Stimulated activated CD8-positive, alpha-beta memory T cell treated with anti-CD3 and anti-CD28 coated beads, Interleukin-15, amount 100 ng/mL, for 48 hours (primary cell): ENCODE data around the gene RDH5.

Source experiments
- DNase-seq, 2 donors: peaks; one replicate each; pipeline ENCODE4 v3.0.0-alpha.2; 2020; ENCODE audit warnings: low read depth in 2 of 2

The RDH5 gene

DNA sequence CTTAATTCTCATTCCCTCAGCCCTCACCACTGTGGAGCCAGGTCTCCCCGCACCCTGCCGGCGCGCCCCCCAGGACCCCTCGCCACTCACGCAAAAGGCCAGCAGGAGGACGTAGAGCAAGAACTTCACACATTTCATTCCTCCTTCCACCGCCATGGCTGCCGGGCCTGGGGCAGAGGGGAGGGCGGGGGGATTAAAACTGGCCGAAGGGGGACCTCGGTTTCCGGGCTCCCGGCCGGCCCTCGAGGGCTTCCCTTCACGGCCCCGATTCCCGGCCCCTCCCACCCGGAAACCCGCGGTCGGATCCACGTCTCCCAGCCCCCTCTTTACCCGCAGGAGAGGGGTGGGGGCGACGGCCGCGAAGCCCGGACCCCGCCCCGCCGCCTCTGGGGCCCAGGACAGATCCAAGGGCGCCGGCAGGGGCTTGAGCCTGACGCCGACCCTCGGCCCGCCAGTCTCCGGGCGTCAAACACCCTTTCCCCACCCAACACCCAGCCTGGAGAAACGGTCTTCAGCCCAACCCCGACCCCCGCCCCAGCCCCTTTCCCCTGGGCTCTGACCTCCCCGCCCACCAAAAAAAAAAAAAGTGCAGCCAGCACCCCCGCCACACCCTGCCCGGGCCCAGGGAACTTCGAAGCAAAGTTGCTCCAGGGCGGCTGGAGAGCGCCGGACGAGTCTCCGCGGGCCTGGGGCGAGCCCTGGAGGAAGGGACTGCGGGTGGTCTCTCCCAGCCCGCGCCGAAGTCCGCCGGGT, 8.2 kb downstream of the RDH5 start:
- no peak for DNase-seq

DNA sequence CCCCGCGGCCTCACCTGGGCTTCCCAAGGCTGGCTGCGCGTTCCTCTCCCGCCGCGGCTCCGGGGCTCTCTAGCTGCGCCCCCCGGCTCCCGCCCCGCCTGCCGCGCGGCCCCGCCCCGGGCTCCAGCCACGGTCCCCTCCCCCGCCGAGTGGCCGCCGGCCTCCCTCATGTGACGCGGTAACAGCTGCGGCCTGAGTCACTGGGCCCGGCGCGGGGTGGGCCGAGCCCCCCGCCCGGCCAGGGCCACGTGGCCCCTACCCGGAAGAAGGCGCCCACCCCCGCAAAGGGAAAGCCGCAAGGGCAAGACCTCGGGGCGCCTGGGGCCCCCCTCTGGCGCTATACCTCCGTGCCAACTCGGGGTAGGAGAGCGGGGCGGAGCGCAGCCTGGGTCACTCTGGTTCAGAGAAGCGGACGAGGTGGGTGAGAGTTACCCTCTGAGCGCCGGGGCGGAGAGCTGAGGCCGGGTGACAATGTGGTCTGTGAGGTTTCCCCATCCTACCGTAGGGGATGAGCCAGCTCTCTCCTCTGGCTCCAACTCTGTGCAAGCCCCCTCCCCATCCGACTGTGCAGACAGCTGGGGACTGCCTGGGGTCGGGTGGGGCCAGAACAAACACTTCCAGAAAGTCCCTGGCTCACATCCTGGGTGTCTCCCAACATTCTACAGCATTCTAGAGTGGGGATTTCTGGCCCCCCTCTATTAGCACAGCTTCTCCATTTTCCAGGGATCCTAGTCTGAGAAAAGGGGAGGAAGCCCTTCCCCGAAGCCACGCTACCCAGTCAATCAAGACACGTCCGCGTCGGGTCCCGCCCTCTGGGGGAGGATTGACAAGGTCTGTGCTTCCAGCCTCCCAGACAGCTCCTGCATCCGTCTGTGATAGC, 9.0 kb downstream of the RDH5 start, which contains the start of gene CD63:
Gene CD63, minus strand, starts transcription at position 71 of the 880 bp plus-strand sequence. CDS start 668 bp downstream, outside the sequence.
- peak; percentile 78 to 83 for DNase-seq

DNA sequence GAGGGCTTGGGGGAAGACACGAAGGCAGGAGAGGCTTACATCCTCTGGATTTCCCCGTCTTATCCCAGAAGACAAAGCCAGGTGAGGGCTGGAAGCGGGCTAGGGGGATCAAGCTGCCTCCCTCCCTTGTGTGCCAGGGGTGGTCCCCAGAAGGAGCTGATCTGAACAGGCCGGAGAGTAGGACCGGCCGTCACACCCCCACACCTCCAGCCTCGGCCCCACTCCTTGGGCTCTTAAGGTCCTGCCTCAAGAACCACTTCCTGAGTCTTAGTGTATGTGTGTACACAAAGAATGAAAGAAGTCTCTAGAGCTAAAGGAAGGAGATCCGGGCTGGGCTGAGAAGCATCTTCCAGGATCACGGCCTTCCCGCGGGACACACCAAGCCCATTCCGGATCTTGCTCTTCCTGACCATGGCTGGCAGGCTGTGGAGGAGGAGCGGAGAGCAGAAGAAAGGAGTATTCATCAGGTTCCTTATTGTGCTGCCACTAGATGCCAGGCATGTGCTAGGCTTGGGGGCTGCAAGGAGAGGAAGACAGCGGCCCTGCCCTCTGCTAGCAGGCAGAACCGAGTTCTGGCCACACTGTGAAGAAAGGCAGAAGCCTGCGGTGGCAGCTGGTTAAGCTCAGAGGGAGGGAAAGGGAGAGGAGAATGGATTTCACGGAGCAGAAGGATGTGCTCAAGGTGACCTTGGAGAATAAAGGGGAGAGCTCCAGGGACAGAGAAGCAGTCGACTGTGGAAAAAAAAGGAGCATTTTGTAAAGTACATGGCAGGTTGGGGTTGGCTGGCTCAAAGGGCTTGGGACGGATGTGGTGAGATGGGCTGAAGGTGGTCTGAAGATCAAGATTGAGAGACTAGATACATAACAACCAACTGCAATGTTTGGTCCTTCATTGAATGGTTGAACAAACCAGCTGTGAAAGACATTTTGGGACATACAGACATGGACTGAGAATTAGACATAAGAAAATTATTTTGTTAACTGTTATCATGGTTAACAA, 9.9 kb downstream of the RDH5 start:
- no peak for DNase-seq

DNA sequence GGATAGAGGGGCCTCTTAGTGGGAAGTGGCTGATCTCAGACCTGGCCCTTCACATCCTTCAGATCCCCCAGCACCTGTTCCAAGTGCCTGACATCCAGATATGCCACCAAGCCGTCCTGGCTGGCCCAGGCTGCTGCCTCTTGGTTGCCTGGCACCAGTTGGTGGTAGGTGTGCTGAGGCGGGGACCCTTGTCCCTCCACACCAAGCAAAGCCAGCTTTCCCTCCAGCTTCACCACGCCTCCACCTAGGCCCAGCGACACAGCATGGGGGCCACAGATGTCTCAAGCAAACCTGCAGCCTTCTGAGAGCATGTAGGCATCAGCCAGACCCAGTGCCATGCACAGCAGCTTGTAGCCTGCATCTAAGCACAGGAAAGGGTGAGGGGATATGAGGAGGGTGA, 12.1 kb downstream of the RDH5 start:
- no peak for DNase-seq

DNA sequence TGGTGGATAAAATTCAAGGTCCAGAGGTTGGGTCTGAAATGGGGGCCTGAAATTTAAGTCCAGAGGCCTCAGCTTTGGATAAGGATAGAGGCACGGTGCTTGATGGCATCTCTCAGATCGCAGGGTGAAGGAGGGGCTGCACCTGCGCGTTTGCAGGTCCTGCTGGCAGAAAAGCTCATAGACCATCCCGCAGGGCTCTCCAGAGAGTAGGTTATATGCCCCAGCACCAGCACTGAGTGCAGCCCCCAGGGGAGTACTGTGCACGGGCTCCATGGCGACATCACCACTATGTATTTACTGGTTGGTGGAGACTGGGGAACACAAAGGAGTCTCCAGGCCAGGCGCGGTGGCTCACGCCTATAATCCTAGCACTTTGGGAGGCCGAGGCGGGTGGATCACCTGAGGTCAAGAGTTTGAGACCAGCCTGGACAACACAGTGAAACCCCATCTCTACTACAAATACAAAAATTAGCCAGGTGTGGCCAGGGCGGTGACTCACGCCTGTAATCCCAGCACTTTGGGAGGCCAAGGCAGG, 12.9 kb downstream of the RDH5 start:
- DNase-seq, result no peak

DNA sequence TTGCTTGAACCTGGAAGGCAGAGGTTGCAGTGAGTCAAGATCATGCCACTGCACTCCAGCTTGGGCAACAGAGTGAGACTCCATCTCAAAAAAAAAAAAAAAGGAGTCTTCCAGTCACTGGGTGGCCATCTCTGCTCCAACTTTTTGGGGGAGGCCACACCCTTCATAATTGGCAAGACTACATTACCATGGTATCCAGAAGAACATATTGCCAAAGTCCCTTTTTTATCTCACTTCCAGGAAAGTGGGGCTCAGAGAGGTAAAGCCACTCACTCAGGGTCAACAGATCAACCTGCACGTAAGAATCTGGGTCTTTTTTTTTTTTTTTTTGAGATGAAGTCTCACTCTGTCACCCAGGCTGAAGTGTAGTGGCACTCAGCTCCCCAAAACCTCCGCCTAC, 13.7 kb downstream of the RDH5 start:
- DNase-seq, result no peak

DNA sequence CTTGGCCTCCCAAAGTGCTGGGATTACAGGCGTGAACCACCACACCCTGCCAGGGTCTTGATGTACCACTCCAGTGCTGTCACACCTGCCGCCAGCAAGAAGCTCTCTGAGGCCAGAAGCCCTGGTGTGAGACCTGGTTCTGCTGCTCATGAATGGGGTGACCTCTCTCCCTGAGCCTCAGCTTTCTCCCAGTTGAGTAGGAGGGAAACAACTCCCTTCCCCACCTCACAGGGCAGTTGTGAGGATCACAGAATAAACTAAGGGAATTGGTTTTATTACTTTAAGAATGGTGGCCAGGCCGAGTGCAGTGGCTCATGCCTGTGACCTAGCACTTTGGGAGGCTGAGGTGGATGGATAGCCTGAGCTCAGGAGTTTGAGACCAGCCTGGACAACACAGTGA, 14.4 kb downstream of the RDH5 start:
- DNase-seq, result no peak

DNA sequence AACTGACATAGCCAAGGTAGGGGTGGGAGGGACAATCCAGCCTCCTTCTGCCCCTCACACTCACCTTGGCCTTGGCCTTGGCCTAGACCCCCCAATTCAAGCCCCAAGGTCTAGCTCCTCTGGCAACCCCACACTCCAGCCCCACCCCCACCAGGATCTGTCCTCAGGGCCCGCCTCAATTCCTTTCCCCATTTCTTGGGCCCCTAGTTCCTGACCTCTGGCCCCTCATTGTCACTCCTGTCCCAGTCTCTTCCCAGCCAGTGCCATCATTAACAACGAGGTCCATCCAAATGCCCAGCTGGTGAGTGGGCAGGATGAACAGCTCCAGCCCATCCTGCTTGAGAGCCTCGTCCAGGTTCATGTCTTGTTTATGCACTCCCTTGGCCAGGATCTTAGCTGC, 15.9 kb downstream of the RDH5 start:
- DNase-seq, result no peak

DNA sequence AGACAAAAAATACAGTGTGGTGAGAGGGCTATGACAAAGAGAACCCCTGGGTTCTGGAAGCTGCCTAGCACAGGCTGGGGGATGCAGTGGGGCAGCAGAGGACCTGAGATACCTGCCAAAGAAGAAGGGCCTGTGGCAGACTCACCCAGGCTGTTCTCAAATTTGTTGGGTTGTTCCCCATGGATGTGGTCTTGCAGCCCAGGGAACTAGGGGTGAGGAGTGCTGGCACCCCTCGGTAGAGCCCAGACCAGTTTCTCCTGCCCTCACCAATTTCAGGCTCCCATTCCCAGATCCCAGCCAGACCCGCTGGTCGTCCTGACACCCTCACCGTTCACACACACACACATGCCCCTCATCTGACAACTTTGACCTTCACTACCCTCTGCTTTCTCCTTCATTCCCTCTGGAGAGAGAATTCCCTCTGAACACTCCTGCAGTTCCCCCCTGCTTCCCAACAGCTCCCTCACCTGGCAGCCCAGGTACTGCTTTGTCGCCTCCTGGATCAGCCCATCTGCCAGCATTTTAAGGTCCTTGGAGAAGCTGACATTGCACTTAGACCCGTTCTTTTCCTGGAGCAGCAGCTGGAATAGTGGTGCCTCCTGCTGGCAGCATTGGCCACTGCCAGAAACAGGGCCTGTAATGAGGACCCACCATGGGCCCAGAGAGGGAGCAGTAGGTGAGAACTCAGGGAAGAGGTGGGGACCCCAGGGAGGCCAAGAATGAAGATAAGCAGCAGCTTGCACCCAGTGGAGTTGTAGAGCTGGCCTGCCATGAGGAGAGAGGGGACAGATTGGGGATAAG, 16.8 kb downstream of the RDH5 start:
- peak in 1 of 2 donors; percentile 50 for DNase-seq

DNA sequence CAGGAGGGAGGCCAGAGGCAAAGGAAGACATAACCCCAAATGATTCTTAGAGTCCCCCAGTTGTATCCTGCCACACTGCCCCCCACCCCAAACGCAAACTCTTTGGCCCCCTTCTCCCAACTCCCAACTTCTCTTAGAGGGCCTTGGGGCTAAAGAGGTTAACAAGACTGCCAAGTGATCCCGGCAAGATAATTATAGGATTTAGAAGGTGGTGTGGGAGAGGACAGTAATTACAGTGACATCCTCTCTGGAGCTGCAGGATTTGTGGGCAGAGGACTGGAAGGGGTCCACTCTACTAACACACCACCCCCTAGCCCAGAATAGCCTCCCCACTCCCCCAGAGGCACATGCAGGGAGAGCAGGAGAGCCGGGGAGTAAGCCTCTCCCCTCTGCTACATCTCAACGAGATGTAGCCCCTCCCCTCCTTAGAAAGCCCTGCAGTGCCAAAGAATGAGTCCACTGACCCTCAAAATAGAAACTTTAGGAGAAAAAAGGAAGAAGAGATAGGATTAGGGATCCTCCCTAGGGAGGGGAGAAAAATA, 17.5 kb downstream of the RDH5 start:
- no peak for DNase-seq

DNA sequence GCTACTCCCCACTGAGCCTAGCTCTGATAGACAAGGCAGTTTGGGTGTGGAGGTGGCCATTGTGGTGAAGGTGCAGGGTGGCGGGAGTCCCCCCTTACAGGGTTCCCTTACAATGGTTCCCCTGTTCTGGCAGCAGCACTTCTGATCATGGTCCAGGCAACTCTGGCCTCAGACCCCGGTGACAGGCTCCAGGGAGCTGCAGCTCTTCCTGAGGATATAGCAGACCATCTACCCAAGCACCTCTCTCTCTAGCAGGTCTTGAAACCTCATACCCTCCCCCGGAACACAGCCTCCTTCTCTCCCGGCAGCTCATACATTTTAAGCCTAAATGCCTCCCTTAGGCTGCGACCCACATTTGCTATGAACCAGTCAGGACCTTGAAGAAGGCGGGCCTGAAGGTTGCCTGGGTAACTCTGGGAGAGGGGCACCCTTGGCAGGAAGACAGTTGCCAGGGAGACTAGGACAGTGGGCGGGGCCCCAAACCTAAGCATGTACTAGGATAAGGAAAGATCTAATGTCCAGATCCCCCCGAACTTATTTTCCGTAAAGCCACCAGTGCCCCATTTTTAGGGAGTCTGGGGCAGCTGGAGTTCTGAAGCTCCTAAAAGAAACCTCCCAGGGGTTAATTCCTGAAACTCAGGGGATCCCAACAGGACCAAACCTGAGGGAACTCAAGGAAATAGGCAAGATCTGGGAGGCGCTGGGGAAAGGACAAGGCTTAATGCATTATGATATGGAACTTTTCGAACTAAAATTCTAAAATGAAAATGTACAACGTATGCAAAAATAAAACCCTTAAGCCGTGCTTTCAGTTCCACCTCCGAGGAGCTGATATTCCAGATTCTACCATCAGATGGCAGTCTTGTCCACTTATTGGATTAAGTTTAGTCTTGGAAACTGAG, 18.2 kb downstream of the RDH5 start:
- peak; percentile 69 to 73 for DNase-seq

DNA sequence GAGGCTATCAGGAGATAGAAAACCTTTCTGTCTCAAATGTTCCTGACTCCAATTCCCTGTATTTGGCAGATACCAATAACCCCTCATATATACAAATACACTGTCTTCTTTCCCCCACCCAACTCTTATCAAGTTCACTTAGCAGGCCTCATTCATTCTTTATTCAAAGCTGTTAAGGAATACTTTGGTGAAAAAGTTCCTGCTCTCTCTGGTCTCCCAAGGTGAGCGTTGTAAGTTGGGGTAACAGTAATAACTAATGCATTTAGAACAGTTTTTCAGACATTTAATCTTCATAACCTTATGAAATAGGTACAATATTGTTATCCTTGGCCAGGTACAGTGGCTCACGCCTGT, 18.8 kb downstream of the RDH5 start:
- DNase-seq, result no peak

DNA sequence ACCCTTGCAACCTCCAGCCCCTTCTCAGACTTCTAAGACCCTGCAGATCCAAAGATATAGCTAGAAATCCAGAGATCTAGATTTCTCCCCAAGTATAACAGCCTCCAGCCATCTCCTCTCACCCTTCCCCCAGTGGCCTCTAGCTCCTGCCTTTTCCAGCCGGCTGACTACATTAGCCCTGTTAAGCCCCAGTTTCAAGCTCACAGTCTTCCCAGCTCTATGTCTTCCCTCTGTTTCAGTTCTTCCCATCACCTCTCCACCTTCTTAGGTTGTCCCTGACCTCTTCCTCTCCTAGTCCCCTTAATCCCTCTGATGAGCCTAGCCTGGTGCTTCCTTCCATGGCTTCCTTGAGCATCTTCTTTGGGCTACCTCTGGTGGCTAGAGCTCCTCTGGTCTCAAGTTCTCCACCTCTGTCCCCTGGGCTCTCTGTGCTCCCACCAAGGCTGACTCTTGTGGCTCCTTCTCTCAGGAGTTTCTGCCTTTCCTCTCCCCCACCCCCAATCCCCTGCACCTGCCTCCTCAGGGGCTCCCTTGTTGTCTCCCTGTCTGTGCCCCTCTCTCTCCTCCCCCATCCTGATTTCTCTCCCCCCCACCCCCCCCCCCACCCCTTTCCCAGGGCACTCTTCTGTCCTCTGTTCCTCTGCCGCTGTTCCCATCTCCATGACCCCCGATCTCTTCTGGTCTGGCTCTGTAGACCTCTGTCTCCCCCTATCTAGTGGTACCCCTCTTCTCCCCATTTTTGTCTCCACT, 21.9 kb downstream of the RDH5 start:
- no peak for DNase-seq

DNA sequence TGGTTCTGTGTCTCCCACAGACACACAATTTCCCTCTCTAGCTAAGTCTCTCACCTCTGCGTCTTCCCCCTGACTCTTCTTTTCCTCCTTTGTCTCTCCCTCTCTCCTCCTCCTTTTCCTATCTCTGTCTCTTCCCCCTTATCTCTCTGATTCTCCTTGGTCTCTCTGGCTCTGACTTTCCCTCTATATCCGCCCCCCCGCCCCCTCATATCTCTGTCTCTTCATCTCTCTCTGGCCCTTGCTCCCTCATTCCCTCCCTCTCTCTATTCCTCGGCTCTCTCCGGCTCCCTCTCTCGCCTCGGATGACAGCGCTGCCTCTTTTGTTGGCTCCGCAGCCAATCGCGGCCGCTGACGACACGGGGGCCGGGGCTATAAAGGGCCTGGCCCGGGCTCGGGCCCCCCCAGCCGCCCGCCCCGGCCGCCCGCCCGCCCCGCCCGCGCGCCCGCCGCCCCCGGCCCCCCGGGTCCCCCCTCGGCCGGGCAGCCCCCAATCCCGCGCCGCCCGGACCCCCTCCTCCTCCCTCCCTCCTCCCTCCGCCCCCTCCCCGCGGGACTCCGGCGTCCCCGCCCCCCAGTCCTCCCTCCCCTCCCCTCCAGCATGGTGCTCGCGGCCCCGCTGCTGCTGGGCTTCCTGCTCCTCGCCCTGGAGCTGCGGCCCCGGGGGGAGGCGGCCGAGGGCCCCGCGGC, 22.7 kb downstream of the RDH5 start, which contains the start of gene GDF11:
Gene GDF11, plus strand, starts transcription at position 404 of the 687 bp plus-strand sequence. Its CDS starts 195 bp downstream, at position 599.
- DNase-seq, result peak; percentile 58 to 59

DNA sequence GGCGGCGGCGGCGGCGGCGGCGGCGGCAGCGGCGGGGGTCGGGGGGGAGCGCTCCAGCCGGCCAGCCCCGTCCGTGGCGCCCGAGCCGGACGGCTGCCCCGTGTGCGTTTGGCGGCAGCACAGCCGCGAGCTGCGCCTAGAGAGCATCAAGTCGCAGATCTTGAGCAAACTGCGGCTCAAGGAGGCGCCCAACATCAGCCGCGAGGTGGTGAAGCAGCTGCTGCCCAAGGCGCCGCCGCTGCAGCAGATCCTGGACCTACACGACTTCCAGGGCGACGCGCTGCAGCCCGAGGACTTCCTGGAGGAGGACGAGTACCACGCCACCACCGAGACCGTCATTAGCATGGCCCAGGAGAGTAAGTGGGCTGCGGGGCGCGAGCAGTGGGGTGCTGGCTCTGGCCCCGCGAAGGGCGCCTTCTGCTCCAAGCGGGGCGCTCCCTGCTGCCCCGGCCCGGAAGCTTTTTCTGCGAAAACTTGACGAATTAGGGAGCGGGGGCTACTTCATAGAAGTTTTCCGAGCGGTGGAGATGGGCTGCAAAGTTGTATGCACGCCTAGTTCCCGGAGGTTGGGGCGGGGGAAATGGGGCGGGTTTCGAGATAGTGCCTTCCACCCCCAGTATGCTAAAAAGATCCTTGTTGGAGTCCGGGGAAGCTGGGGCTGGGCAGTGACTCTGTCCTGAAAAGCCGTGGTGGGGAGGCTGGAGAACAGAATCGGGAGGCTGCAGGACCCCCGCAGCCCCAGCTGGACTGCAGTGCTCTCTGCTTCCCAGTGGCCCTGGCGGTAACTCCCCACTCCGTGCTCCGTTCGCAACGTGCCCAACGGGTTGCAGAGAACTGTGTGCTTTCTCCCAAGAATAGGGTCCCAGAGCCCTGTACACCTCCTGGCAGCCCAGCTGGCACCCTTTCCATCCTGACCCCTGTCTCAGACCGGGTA, 23.5 kb downstream of the RDH5 start:
- DNase-seq, result peak in 1 of 2 donors; percentile 38

DNA sequence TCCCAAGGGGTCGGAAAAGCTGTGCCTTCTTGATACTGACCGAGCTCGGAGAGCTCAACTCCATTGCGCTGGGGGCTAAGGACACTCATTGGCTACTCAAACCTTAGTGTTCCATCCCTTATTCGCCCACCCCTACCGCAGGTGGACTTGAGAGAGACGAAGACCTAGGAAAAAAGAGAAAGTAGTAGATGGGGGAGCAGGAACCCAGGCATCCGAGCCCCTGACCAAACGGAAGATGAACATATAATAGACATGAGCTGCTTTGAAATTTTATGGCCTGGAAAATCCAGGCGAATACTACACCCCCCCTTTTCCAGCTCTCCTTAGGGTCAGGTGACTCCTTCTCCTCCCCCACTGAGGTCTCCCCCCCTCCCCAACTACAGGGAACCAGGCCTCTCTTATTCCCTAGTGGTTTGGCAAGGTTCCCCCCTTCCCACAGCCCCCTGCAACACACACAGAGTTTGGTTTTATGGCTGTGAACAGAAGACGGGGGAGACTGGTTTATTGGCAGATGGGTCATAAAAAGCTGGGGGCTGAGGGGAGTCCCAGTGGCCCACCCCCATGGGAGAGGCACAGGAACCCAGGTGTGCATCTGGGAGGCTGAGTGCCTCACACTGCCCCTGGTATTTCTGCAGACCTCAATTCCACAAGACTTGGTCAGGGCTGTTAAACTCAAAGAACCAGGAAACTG, 24.3 kb downstream of the RDH5 start:
- DNase-seq, result no peak
